ENCODE data around the gene CDCA4.
A peak's percentile ranks its signal among the peaks of the same experiment; 100 is the strongest.

Gene CDCA4

DNA sequence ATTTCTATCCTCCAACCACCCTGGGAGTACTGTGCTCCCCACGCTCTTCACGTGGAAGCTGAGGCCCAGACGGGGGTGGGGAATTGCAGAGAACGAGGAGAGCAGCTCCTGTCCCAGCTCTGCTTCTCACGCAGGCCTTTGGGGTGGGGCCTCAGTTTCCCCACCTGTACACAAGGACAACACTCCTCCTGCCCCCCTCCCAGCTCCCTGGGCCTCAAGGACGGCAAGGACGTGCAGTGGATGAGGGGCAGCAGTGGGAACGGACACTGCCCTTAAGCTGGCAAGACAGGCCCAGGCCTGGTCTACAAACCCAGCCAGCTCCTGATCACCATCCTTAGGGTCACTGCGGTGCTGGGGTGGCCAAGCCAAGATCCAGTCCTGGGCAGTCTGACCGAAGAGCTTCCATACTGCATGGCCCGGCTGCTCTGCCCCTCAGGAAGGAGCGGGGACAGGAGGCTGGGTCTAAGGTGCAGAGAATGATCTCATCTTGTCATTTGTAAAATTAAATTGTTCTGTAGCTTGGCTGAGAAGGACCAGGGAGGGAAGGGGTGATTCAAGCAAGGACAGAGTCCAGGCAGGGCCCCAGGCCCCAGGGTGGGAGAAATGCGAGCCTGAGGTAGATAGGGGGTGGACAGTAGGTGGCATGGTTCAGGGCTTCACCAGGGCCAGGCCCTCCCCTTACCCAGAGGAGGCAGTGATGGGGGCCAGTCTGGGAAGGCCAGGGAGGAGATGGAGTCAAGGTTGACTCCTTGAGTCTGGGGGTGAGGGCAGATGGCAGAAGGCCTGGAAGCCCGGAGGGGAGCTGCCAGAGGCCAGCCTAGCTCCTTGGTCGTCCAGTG, 36.6 kb downstream of the CDCA4 start:
- no peak for DNase-seq

- DNase-seq, result no peak
Observed at GRCh38 chr14:104983231-104983721, 37.6 kb downstream of the CDCA4 start.

DNA sequence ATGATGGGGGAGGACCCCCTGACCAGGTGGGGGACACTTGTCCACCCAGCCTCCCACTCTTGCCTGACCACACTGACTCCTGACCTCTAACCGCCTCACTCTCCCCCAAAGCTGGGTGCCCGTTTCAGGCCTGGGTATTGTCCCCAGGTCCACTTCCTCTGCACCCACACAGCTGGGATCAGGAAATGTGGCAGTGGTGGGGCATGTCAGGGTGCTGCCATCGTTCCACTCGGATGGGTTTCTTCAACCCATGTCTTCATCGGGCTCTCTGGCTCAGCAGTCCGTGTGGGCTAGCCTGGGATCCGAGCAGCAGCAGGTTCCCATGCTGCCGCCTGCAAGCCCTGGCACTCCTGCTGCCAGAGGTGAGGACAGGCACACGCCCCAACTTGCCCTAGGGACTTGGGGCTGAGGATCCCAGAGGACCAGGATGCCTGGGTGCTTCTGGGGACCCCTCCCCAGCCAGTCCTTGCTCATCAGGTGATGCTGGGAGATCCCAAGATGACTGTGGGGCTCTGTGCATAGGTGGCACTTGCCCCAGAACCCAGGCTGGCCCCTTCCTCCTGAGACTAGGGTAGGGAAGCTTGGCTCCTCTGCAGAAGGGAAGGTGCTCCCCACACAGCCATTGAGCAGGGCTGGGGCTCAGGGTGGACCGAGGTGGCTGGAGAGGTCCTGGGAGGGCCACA, 38.2 kb downstream of the CDCA4 start:
- no peak for DNase-seq

DNA sequence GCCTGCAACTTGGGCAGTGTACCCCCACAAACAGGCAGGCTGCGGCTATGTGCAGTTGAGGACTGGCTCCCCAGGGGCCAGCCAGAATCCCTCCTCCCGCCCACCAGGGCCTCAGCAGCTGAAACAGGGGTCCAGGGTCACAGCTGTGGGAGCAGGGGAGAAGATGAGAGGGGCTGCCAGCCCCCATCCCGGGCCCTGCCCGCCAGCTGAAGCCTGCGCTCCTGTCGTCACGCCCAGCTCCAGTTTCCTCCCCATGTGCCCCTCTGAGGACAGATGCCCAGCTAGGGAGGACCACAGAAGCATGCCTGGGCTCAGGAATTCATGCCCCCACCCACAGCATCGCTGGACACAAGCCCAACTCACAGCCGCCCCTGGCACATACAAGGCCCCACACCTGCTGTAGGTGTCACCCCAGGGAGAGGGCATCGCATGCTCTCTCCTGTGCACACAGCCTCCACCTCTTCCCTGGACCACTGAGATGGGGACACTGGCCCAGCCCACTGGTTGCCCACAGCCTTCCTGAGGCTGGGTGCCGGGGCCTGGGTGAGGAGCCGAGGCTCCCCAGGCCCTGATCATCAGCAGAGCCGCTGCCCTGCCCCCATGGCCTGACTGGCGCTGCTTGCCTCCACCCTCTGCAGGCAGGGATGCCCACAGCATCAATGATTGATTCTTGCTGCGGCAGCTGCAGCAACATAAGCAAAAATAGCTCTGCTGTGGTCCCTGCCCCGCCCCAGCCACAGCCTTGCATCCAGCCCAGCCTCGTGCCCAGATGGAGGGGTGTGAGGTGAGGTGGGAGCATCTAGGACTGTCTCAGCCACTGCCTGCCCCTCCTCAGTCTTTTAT, 39.0 kb downstream of the CDCA4 start:
- no peak for DNase-seq

DNA sequence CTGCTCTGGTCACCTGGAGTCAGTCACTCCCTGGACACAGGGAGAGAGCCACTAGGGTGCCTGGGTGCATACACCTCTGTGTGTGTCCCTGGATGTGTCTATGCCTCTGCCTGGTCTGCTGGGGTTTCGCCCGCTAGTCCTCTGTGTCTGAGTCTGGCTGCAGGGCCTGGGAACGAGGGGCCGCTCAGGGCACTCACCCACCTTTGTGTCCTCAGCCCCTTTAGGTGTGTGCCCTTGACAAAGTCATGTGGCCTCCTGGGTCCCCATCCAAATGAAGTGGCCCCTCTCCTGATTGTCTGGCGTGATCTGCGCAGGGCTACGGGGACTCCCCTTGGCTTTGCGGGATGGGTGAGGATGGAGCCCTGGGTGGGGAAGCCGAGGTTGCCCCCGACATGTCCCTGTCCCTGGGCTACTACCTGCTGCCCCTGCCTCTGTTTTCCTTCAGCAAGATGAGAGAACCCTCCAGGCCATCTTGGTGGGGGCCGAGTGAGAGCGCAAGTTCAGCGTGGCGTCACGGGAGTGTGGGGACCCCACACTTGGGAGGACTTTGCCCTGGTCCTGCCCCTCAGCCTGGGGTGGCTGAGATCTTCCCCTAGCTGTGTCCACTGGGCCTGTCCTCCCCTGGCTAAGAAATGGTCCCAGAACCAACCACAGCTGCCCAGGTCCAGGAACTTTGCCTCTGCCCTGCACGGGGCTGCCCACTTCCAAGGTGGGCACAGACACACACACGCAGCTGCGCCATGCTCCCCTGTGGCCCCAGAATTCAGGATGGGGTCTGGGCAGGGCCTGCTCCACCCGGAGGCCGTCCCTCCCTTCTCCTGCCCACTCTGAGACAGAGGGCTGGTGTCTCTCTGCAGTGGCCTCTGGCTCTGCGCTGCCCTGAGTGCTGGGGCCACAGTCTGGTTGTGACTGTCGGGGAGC, 40.0 kb downstream of the CDCA4 start:
- DNase-seq, result no peak

DNA sequence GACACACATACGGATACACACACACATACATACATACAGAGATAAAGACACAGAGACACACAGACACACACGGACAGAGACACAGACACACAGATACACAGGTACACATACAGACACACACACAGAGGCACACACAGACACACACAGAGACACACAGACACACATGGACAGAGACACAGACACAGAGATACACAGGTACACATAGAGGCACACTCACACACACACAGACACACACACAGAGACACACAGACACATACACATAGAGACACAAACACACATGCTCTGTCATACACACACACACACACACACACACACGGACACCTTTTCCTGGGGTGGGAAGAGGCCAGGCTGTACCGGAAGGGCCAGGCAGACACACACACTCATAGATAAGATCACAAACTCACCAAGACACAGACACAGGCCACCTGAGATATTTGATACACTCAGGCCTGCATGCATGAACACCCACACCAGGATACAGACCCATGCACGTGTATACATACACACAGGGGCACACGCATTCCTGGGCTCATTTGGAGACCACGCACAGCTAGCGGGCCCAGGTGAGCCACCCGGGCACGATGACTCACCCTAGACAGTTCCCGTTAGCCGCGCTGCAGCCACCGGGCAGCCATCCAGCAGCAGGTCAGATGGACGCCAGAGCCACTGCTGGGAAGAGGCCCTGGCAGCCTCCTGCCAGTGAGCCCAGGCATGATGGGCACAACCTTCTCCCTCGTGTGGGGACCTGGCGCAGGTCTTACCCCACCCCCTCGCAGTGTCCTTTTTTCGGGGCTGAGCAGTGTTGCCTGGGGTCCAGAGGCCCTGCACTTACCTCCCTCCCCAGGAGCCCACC, 40.9 kb downstream of the CDCA4 start:
- no peak for DNase-seq

DNA sequence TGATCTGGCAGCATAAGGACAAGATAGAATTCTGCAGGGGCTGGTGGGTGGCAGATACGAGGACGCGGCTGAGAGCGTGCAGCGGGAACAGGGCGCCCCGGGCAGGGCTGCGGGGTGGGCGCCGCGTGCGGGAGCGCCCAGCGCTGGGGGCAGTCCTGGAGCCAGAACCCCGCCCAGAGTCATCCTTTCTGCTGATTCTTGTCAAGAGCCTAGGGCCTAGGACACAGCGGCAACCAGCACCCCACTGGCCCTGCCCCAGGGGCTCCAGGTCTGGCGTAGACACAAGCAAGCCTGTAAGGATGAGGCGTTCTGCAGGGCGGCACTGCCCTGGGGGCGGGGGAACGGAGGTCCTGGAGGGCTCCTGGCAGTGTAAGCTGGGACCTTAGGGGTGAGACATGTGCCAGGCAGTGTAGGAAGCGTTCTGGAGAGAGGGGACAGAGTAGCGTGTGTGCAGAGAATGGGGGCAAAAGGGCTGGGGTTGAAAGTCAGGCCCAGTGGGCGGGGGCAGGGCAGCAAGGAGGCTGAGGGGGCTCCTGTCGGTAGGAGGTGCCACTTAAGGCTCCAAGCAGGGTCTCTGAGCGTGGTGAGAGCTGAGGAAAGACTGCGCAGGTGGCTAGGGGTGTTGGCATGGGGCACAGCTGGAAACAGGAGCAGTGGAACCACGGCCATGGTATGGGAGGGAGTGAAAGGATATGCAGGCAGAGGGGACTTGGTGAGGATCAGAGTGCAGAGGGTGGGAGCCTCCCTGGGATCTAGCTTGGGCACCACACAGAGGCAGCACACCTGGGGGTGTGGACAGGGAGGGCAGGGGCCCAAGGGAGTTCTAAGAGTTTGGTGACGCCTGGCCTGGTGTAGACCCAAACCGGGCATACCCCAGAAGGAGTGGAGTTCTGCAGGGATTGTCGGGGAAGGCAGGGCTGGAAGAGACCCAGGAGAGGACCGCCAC, 41.9 kb downstream of the CDCA4 start:
- DNase-seq, result no peak

GRCh38 chr14:104977681-104978653, 42.9 kb downstream of the CDCA4 start, which contains the start of gene AHNAK2:
Gene AHNAK2, minus strand, starts transcription at chr14:104978374. Its CDS starts 137 bp downstream, at chr14:104978237.
- peak in 1 of 2 experiments; percentile 35 for DNase-seq

DNA sequence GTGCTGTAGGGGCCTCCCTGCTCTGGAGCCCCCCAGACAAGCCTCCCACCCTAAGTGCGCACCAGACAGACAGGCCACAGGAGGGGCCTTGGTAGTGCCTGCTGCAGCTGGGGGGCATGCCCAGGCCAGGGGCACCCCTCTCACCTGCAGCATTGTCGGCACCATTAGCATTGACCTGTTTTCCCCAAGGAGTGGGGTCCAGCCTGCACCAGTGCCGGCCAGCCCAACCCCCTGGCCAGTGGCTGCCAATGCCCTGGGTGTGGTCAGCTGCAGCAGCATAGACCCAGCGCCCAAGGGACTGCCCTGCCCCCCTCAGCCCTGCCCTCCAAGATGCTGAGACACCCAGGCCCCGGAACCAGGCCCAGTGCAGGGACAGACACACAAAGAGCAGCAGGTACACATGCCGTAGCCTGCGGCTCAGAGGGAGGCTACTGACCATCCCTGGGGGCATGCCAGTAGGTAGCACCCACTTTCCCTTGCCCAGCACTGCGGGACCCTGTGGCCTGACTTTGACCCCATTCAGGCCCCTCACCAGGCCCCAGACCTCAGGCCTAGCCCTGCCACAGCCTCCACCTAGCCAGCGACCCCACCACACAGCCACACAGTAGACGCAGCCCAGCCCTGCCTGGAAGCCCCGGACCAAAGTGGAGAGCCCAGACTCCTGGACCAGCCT, 43.7 kb downstream of the CDCA4 start:
- DNase-seq, result no peak

GRCh38 chr14:104976198-104977007, 44.5 kb downstream of the CDCA4 start:
- DNase-seq, result peak; percentile 82 to 85

DNA sequence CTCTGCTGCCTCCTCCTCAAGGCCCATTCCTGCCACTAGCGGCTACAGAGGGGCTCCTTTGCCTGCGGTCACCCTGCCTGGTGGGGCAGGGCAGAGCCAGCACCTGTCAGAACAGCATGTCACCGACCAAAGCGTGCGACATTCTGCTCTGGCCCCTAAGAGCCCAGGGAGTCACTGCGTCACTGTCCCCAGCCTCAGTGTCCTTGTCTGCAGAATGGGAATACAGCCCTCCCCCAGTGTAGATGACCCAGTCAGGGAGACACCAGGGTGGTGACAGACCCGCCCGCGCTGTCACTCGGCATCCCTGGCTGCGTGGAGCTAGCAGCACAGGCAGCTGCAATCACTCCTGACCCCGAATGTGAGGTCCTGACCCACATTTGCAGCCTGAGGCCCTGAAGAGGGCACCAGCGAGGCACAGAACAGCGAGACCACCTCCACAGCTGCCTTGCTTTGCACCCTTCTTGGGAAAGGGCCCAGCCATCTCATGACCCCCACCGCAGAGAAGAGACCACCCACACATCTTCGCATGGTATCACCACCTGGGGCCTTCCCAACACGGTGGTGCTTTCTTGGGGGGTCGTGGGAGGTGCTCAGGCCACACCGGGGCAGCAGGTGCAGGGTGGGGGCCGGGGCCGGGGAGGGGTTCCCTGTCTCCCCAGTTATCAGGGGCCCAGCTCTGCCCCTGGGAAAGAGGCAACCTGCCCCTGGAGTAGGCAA, 45.2 kb downstream of the CDCA4 start:
- no peak for DNase-seq

GRCh38 chr14:104974665-104975390, 46.1 kb downstream of the CDCA4 start:
- DNase-seq, result no peak

DNA sequence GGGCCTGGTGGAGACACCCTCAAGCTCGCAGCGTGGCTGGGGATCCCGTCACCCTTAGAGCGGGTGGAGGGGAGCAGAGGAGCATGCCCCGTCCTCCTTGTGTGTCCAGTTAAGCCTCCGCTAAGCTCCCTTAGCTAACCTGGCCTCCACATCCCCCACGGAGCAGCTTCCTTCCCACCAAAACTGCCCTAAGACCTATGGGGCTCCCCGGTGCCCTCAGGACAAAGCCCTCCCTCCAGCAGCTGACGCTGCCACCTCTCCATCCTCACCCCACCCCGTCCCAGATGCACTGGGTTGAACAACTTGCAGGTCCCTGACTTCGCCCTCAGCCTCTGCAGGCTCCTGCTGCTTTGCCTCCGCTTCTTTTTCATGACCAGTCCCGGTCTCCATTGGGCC, 46.7 kb downstream of the CDCA4 start:
- DNase-seq, result no peak

DNA sequence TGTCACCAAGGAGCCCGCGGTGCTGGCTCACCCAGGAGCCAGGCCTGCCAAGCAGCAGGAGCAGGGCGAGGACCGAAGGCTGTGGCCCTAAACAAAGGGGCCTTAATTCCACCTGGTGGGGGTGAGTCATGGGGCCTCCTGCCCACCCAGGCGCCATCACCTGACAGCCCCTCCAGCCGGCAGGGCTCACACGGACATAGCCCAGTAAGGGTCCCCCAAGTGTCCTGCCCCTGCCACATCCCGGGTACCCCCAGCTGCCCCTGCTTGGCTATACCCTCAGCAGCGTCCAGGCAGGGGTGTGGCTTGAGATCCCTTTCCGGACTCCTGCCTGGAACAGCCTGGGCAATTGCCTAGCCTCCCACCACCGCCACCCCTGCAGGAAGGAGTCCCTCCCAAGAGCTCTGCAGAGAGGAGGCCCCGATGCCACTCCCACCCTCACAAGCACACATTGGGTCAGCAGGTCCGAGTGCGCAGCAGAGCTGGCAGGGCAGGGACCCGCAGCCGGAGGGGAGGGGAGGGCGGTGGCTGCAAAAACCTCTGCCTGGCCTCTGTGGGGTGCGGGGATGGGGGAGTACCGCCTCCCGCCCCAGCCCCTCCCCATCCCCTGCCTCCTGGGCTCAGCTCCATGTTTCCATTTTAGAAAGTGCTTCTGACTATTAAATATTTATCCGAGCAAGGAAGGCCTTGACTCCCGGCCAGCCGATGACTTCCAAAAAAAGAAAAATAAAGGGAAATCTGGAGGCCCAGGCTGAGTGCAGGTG, 47.3 kb downstream of the CDCA4 start:
- no peak for DNase-seq

DNA sequence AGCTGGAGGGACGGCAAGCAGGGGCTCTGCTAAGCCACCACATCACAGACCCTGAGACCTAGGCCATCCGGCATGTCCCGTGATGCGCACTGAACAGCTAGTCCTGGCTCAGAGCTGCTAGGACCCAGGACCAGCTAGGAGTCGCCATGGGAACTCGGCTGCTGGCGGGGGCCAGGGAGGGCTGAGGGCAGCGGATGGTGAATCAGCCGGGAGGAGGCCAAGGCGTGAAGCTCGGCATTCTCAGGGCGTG, 47.8 kb downstream of the CDCA4 start:
- DNase-seq, result no peak

Measured in activated CD4-positive, alpha-beta T cell treated with anti-CD3 and anti-CD28 coated beads, Interleukin-2, amount 50 U/mL, for 4 hours (primary cell).